T-helper 1 cell (primary cell): ENCODE results near the gene HPCAL1.
A peak's percentile ranks its signal among the peaks of the same experiment; 100 is the strongest.

Experiments used
- DNase-seq, 5 donors: peaks; one replicate each; pipeline ENCODE4 v3.0.0-alpha.2; 2012 to 2020

The HPCAL1 gene

GRCh38 chr2:10303694-10304378 lies 1.1 kb downstream of the HPCAL1 start:
- peak in 3 of 5 donors; percentile 34 to 44 (median 35) for DNase-seq

GRCh38 chr2:10304458-10305253 lies 2.0 kb downstream of the HPCAL1 start:
- DNase-seq = no peak

GRCh38 chr2:10305254-10305635 lies 2.5 kb downstream of the HPCAL1 start:
- DNase-seq = peak in 3 of 5 donors; percentile 29 to 70 (median 32)

GRCh38 chr2:10305715-10306114 lies 3.0 kb downstream of the HPCAL1 start:
- DNase-seq = peak in 3 of 5 donors; percentile 19 to 28 (median 23)

- DNase-seq = no peak
Measured at GRCh38 chr2:10306901-10307463, 4.3 kb downstream of the HPCAL1 start.

GRCh38 chr2:10307561-10308156 lies 5.0 kb downstream of the HPCAL1 start:
- no peak for DNase-seq

GRCh38 chr2:10308866-10309265 lies 6.2 kb downstream of the HPCAL1 start:
- no peak for DNase-seq

- no peak for DNase-seq
Measured at GRCh38 chr2:10309286-10309685, 6.6 kb downstream of the HPCAL1 start.

GRCh38 chr2:10310309-10310888 lies 7.7 kb downstream of the HPCAL1 start:
- DNase-seq = no peak

- DNase-seq = no peak
Measured at GRCh38 chr2:10311736-10312135, 9.0 kb downstream of the HPCAL1 start.

GRCh38 chr2:10312437-10312957 lies 9.8 kb downstream of the HPCAL1 start:
- DNase-seq = no peak

- DNase-seq = no peak
Measured at GRCh38 chr2:10316336-10316735, 13.6 kb downstream of the HPCAL1 start.

- no peak for DNase-seq
Measured at GRCh38 chr2:10316860-10317259, 14.2 kb downstream of the HPCAL1 start.

GRCh38 chr2:10317646-10318045 lies 14.9 kb downstream of the HPCAL1 start:
- no peak for DNase-seq

- DNase-seq = no peak
Measured at GRCh38 chr2:10318345-10318744, 15.6 kb downstream of the HPCAL1 start.

- no peak for DNase-seq
Measured at GRCh38 chr2:10319892-10320574, 17.3 kb downstream of the HPCAL1 start.

GRCh38 chr2:10320575-10320931 lies 17.8 kb downstream of the HPCAL1 start:
- DNase-seq = no peak

GRCh38 chr2:10320933-10321332 lies 18.2 kb downstream of the HPCAL1 start:
- DNase-seq = no peak

GRCh38 chr2:10321622-10322021 lies 18.9 kb downstream of the HPCAL1 start:
- DNase-seq = no peak

- DNase-seq = no peak
Measured at GRCh38 chr2:10322481-10322880, 19.8 kb downstream of the HPCAL1 start.

- DNase-seq = no peak
Measured at GRCh38 chr2:10322973-10323372, 20.3 kb downstream of the HPCAL1 start.

GRCh38 chr2:10323535-10323934 lies 20.8 kb downstream of the HPCAL1 start:
- no peak for DNase-seq
